HG02588 (cell line): Measurements from ENCODE around the gene SLC4A3.
"Not testable (repeated sequence)": the region's sequence is repeated elsewhere in the genome, so short reads cannot be mapped to it uniquely, and the experiment has no call there.

ENCODE experiments used
- ATAC-seq: cut with Tn5 transposase; IDR thresholded peaks from one replicate; pipeline ENCODE4 v1.9.1; 2021; ENCODE audit warnings: mild to moderate bottlenecking, moderate library complexity; ENCODE audit not compliant: unreplicated experiment

SLC4A3 gene

DNA sequence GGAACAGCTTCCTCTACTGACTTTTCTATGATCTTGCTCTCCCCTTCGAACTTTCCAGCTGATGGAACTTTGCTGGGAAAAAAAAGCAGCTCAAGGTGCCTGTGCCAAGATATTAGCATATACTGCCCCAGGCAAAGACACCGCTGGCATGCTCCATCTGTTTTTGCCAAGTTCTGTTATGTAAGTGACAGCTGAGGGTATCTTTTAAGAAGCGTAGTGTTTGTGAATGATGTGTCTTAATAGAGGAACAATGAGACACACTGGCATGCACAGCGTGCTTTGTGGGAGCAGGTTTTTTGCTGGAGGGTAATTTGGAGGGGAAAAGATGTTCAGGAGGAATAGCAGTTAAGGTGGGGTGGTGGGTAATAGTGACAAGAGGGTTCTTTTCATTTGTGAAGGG is 47.8 kb downstream of the SLC4A3 start:
- no peak for ATAC-seq

DNA sequence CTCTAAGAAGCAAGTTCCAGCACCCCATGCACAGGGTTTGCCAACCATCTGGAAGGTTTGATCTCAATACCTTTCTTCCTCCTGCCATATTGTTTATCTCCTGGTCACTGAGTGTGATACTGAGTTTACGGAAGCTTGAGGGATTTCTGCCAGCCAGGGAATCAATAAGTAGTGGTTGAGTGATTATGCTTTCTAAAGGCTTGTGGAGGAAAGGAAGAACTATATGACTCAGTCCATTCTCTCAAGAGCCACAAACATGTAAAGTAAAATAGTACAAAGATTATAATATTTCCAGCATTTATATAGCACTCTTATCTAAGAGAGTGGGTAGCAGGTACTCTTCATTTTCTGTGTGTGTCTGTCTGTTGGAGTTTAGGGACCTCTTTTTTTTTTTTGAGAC is 49.2 kb downstream of the SLC4A3 start:
- ATAC-seq = no peak

DNA sequence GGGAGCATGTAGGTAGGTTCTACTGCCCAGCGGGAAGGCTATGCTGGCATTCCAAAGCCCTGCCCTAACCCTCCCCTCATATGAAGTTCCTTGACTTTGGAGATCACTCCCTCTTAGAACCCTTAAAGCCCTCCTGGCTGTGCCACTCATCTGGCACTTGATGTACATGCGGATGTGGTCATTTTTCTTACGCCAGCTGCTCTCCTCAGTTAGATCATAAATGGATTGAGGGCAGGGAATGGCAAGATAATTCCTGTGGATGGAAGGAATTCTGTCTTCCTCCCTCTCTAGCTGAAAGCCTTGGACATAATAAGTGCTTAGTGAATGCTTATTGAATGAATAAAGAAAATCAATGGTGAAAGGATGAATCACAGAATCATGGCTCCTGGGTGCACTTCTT is 51.6 kb downstream of the SLC4A3 start:
- ATAC-seq = no peak

DNA sequence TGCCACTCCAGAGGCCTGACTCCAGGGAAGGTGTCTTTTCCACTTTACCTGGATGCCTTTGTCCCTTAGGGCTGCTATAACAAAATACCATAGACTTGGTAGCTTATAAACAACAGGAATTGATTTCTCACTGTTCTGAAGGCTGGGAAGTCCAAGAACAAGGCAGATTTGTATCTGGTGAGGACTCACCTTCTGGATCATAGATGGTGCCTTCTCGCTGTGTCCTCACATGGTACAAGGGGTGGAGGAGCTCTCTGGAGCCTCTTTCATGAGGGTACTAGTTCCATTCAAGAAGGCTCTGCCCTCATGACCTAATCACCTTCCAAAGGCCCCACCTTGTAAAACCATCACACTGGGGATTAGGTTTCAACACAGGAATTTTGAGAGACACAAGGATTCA is 52.1 kb downstream of the SLC4A3 start:
- no peak for ATAC-seq

DNA sequence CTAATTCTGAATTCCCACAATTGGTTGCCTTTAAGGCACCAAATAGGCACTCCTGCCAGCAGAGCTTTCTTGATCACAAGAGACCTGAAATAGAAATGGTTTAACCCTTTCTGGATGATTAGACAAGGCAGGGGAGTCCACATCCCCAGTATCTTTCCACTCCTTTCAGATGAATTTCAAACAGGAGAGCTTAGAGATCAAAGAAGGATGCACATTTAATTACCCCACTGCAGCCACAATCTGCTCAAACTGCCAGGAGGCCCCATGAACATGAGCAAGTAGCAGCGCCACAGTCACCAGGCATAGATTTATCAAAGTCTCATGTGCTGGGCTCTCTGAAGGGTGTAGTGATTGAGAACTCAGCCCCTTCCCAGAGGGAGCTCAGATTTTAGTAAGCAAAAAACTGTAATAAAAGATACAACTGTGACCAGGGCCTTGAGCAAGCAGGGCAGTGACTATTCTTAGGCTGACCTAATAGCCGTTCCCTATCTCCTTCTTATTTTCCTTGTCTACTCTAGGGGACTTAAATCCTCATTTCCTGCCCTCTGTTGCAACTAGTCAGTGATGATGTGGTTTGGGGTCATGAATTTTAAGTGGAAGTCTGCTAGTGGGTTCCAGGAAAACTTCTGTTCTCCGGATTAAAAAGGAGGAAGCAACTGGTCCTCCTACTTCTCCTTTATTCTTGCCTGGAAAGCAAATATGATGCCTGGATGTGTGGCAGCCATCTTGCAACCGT is 53.7 kb downstream of the SLC4A3 start:
- no peak for ATAC-seq

DNA sequence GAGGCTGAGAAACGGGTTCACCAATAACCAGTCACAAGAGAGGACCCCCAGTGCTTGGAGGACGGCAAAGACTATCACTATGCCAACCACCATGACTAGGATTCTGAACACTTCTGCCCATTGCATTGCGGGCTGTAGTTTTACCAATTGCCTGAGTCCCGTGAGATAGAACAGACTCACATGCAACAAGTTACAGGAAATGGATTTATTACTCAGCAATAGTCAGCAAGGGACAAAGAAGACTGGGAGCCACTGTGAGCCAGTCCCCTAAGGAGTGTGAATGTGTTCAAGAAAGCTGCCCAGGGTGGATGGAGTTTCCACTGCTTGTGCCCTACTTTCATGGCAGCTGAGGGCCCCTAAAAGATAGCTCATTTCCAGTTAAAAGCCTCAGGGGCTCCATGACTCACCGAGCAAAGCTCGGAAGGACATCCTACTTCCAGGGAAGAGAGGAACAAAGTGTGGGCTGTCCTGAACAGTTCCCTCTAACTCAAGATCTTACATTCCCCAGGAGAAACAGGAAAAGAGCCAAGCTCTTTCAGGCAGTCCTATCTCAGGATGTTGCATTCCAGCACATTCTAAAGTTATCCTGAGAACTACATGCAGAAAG is 54.4 kb downstream of the SLC4A3 start:
- no peak for ATAC-seq

DNA sequence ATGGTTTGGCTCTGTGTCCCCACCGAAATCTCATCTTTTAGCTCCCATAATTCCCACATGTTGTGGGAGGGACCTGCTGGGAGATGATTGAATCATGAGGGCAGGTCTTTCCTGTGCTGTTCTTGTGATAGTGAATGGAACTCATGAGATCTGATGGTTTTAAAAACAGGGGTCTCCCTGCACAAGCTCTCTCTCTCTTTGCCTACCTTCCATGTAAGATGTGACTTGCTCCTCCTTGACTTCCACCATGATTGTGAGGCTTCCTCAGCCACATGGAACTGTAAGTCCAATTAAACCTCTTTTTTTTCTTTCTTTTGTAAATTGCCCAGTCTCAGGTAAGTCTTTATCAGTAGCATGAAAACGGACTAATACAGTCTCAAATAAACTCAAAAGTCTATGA is 56.0 kb downstream of the SLC4A3 start:
- ATAC-seq = not testable (repeated sequence)

DNA sequence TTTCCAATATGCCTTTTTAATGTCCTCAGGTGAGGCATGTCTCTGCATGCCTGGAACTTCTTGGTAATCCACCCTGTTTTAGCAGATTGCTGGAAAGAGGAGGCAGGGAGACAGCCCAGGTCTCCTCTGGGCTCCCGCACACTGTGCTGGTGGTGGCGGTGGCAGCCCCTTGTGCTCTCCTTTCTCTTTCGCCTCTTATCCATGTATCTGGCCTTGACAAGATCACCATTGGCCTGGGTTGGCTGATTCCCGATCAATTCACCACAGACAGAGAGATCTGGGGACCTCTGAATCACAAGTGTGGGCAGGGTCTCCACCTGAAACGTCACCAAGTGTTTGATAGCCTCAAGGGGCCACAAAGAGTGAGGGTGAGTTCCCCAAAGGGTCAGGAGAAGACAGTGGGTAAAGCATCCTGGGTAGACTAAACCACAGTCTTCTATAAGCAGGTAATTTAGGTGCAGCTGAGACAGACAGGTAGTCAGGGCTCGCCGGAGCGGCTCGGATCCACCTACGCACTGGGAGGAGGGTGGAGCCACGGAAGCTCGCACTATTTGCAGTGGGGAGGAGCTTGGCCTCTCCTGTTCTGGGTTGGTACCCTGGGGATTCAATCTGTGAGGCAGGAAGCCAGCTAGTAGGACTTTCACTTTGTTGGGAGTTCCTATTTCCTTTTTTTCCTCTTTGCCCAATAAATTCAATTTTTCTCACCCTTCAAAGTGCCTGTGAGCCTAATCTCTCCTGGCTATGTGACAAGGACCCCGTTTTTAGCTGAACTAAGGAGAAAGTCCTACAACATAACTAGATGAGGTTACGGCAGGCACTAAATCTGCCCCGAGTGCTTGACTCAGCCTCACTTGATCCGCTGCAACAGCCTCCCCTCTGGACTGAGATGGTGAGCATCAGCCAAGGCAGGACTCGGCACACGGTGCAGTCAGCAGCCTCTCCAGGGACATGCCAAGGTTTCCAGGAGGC is 57.6 kb downstream of the SLC4A3 start:
- ATAC-seq = peak; percentile 98

DNA sequence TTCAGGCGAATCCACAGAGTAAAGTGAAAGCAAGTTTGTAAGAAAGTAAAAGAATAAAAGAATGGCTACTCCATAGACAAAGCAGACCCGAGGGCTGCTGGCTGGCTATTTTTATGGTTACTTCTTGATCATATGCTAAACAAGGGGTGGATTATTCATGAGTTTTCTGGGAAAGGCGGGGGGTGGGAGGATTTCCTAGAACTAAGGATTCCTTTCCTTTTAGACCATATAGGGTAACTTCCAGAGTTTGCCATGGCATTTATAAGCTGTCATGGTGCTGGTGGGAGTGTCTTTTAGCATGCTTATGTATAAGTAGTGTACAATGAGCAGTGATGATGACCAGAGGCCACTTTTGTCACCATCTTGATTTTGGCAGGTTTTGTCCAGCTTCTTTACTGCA is 59.8 kb downstream of the SLC4A3 start:
- no peak for ATAC-seq

DNA sequence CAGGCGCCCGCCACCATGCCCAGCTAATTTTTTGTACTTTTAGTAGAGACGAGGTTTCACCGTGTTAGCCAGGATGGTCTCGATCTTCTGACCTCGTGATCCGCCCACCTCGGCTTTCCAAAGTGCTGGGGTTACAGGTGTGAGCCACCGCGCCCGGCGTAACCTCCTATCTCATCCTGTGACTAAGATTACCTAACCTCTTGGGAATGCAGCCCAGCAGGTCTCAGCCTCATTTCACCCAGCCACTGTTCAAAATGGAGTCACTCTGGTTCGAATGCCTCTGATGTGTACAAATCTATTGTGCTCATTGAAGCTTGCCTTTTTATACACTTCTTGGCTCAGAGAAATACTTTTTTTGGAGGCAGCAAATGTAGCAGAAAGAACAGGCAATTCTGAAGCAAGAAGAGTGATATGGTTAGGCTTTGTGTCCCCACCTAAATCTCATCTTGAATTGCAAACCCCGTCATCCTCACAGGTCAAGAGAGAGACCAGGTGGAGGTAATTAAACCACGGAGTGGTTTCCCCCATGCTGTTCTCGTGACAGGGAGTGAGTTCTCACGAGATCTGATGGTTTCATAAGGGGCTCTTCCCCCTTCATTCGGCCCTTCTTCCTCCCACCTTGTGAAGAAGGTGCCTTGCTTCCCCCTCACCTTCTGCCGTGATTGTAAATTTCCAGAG is 60.6 kb downstream of the SLC4A3 start:
- no peak for ATAC-seq

DNA sequence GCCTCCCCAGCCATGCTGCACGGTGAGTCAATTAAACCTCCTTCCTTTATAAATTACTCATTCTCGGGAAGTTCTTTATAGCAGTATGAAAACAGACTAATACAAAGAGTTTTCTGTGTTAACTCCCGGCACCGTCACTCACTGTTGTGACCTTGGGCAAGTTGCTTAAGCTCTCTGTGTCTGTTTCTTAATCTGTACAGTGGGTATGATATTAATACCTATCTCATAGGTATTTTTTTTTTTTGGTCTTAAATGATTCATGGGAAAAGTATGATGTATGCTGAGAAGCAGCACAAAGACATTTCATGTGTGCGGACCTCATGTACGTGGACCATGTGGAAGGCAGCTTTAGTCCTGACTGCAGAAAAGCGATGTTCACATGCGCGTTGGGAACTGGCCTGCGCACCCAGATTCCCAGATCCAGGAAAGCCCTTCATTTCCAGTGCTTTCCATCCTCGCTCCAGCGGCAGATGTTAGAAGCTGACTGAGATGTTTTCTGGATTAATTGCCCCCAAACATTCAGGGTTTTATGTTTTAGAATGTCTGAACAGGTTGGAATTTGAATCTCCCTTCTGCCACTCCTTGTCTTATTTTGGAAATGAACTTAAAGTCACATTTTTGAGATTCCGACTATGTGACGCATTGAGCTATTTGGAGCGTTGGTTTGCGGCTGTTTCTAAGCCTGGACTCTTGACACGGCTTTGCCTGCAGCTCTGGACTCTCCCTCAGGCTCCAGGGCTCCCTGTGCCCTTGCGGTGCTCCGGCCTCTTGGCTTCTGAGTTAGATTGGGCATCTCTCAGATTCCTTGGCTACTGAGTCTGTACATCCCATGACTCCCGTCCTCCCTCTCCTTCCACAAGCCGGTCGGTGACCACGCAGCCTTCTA is 61.4 kb downstream of the SLC4A3 start:
- no peak for ATAC-seq

DNA sequence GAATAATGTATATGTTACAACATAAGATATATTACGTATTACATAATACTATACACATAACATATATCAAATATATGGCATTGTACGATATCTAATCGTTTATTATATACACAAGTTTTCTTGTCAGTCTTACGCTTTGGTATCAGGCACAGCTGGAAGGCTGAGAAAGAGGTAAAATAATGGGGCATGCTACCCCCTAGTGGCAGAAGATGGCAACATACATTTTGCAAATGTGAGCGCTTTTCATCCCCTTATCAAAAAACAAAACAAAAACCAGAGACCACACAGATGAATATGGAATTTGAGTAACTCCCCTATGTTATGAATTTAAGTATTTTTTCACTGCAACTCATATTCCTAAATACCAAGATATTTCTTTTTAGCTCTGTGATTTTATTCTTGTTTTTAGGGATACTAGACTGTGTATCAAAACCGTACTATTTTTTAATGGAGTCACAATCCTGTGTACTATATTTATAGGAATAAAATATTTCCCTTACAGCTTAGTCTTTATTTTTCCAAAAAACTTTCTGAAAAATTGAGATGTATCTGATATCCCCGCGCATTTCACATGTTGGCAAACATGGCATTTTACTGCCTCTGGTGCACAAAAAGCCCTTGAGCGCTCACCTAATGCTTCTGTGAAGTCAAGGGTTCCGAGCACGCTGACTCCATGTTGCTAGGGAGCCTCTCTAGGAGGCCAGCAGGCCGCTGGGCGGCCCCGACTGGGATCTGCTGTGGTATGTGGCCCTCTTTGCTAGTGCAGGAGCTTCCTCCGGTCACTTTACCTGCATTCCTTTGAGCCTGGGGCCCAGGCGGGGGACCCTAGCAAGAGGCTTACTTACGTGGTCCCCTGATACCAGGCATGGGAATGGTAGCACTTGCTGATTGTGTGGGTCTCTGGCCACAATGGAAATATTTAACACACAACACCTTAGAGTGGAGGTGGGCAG is 62.5 kb downstream of the SLC4A3 start:
- ATAC-seq = no peak

DNA sequence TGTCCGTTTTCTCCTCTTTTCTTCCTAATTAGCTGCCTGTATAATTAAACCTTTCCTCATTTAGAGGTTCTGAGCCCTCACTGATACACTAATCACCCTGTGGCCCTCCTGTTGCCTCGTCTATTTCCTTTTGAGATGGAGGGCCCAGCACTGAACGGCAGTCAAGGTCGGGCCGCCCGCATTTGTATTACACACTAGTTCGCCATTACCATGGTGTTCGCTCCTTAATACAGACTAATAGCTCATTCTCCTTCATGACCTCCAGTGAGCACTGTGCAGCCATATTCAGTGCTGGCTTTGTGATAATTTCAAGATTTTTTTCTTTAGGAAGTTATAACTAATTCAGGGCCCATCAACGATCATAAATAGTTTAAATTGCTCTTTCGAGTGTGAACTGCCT is 64.1 kb downstream of the SLC4A3 start:
- no peak for ATAC-seq
